ENCODE results near the gene PITX1.

The PITX1 gene

DNA sequence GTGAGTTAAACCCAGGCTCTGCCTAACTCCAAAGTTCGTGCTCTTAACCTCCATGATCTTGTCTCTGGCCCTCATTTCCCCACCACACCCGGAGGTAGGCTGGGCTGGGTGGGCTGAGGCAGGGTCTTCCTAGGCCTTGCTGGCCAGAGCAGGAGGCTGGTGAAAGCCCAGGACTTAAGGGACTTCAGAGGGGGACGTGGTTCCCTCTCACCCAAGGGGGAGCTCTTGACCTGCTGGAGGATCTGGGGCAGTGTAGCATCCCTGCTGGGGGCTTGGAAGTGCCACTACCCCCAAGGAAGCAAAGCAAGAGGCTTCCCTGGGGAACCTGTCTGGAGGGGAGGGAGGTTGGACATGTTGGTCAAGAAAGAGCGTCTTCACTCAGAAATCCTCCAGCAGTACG is 14.7 kb downstream of the PITX1 start:
- TF ChIP-seq, protein P1, sequence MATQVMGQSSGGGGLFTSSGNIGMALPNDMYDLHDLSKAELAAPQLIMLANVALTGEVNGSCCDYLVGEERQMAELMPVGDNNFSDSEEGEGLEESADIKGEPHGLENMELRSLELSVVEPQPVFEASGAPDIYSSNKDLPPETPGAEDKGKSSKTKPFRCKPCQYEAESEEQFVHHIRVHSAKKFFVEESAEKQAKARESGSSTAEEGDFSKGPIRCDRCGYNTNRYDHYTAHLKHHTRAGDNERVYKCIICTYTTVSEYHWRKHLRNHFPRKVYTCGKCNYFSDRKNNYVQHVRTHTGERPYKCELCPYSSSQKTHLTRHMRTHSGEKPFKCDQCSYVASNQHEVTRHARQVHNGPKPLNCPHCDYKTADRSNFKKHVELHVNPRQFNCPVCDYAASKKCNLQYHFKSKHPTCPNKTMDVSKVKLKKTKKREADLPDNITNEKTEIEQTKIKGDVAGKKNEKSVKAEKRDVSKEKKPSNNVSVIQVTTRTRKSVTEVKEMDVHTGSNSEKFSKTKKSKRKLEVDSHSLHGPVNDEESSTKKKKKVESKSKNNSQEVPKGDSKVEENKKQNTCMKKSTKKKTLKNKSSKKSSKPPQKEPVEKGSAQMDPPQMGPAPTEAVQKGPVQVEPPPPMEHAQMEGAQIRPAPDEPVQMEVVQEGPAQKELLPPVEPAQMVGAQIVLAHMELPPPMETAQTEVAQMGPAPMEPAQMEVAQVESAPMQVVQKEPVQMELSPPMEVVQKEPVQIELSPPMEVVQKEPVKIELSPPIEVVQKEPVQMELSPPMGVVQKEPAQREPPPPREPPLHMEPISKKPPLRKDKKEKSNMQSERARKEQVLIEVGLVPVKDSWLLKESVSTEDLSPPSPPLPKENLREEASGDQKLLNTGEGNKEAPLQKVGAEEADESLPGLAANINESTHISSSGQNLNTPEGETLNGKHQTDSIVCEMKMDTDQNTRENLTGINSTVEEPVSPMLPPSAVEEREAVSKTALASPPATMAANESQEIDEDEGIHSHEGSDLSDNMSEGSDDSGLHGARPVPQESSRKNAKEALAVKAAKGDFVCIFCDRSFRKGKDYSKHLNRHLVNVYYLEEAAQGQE (IDR thresholded peaks at IDR 0.05; ENCODE audit: insufficient read depth in 1 of 2, low read depth in 2 of 2, low read length in 2 of 2), result no peak
- no peak for TF ChIP-seq TAF1 (IDR thresholded peaks at IDR 0.05; ENCODE audit: borderline replicate concordance, insufficient read depth, low read length)
- TF ChIP-seq POLR2AphosphoS5 (IDR thresholded peaks at IDR 0.05; ENCODE audit: low read depth, low read length), result no peak
- no peak for TF ChIP-seq SIN3A (IDR thresholded peaks at IDR 0.05; ENCODE audit: borderline replicate concordance, insufficient read depth, low read length)
- TF ChIP-seq FOXP2 (optimal IDR thresholded peaks at IDR 0.05; ENCODE audit: borderline replicate concordance, extremely low read depth, extremely low read length, insufficient read depth), result no peak

DNA sequence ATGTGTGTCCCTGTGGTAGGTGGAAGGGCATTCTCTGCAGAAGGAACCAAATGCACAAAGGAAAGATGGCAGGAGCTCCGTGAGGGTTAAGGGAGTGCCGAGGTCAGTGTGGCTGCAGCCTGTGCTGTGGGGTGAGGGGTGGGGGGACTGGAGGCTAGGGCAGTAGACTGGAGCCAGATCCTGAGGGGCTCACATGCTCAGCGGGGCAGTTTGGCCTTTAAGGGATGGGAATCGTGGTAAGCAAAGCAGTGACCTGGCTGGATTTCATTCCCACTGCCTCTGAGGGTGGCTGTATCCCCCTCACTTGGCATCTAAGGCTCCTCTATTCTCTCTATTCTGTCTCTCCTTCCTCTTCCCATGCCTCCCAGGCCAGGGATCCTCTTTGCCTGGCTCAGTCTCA is 15.6 kb downstream of the PITX1 start:
- TF ChIP-seq FOXP2 (optimal IDR thresholded peaks at IDR 0.05; ENCODE audit: borderline replicate concordance, extremely low read depth, extremely low read length, insufficient read depth) (no peak), TAF1 (IDR thresholded peaks at IDR 0.05; ENCODE audit: borderline replicate concordance, insufficient read depth, low read length) (no peak), SIN3A (IDR thresholded peaks at IDR 0.05; ENCODE audit: borderline replicate concordance, insufficient read depth, low read length) (no peak), POLR2AphosphoS5 (IDR thresholded peaks at IDR 0.05; ENCODE audit: low read depth, low read length) (no peak)
- TF ChIP-seq, protein P1 (IDR thresholded peaks at IDR 0.05; ENCODE audit: insufficient read depth in 1 of 2, low read depth in 2 of 2, low read length in 2 of 2), result no peak

DNA sequence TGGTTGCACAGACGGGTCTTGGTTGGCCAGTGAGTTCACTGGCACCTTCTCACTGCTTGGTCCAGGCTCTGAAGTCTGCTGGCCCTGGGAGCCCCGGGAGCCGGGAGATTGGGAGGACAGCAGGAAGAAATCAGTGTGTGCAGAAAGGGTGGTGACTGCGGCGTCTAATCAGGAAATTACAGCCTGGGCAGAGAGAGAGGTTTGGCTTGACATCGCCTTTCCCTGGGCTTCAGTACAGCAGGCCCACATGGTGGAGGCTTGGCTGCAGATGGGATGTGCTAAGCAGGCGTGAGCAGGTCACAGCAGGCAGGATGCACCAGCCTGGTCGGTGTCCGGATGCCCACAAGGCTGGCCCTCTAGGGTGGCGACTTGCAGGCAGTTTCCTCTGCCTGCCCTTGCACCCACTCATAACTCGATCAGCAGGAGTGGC is 17.2 kb downstream of the PITX1 start:
- TF ChIP-seq SIN3A (IDR thresholded peaks at IDR 0.05; ENCODE audit: borderline replicate concordance, insufficient read depth, low read length) (no peak), POLR2AphosphoS5 (IDR thresholded peaks at IDR 0.05; ENCODE audit: low read depth, low read length) (no peak), TAF1 (IDR thresholded peaks at IDR 0.05; ENCODE audit: borderline replicate concordance, insufficient read depth, low read length) (no peak), FOXP2 (optimal IDR thresholded peaks at IDR 0.05; ENCODE audit: borderline replicate concordance, extremely low read depth, extremely low read length, insufficient read depth) (no peak)
- TF ChIP-seq, protein P1 (IDR thresholded peaks at IDR 0.05; ENCODE audit: insufficient read depth in 1 of 2, low read depth in 2 of 2, low read length in 2 of 2), result no peak

DNA sequence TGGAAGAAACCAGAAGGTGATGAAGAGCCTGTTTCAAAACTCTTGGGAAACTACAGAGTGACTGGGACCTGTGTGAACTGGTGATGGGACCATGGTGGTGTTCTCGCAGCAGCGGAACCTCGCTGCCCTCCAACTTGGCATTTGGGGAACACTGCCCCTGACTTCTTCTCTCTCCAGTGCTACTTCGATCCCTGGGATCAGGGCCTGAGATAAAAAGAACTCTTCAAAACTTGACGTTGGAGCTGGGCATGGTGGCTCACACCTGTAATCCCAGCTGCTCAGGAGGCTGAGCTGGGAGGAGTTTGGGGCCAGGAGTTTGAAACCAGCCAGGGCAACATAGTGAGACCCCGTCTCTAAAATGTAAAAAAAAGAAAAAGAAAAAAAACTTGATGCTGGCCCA is 18.1 kb downstream of the PITX1 start:
- TF ChIP-seq, protein P1 (IDR thresholded peaks at IDR 0.05; ENCODE audit: insufficient read depth in 1 of 2, low read depth in 2 of 2, low read length in 2 of 2), result no peak
- no peak for TF ChIP-seq FOXP2 (optimal IDR thresholded peaks at IDR 0.05; ENCODE audit: borderline replicate concordance, extremely low read depth, extremely low read length, insufficient read depth)
- TF ChIP-seq SIN3A (IDR thresholded peaks at IDR 0.05; ENCODE audit: borderline replicate concordance, insufficient read depth, low read length), result no peak
- TF ChIP-seq TAF1 (IDR thresholded peaks at IDR 0.05; ENCODE audit: borderline replicate concordance, insufficient read depth, low read length), result no peak
- no peak for TF ChIP-seq POLR2AphosphoS5 (IDR thresholded peaks at IDR 0.05; ENCODE audit: low read depth, low read length)

All from PFSK-1 (cell line).